Measurements from ENCODE around the gene CXCR4.
A peak's percentile ranks its signal among the peaks of the same experiment; 100 is the strongest.

CXCR4 gene

DNA sequence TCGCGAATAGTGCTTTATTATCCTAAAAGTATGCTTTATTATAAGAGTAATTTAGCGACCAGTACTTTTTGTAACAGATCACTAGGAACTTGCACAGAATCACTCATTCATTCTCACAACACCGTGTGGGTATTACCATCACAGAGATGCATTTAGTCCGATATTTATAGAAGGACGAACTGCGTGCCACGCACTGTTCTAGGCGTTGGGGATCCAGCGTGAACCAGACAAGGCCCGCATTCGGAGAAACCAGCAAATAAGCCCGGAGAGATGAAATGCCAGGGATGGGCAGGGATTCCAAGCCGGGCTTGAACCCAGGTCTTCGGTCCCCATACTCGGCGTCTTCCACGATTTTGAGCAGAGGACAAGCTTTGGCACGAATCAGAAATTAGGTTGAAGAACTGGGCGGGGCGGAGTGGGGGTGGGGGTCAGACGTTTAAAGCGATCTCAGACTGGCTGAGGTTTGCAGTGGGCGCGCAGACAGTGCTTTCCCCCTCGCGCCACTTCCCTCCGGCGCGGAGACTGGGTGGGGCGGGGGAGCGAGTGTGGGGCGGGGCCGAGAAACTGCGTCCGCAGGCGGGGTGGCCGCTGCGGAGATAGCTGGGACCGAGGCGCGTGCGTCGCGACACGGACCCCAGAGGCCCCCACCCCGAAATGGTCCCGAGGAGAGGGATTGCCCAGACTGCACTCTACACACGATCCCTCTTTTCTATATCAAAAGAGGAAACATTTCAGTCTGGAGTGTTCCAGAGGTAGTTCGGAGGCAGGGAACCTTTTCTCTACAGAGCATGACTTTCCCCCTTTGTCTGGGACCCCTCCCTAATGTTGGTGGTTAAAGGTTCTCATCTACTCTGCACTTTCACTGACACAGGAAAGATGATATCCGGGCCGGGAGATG, 1.1 kb upstream of the CXCR4 start:
- CTCF ChIA-PET = no interaction called here
- DNase-seq (ENCODE audit: extremely low spot score) = peak; percentile 60
- POLR2A ChIA-PET = interaction anchor here (0.7 to 1.5 kb wide), 2 partner anchors 17 to 94 kb away, joined by 3 to 4 read pairs; no protein-coding TSS in a partner anchor

DNA sequence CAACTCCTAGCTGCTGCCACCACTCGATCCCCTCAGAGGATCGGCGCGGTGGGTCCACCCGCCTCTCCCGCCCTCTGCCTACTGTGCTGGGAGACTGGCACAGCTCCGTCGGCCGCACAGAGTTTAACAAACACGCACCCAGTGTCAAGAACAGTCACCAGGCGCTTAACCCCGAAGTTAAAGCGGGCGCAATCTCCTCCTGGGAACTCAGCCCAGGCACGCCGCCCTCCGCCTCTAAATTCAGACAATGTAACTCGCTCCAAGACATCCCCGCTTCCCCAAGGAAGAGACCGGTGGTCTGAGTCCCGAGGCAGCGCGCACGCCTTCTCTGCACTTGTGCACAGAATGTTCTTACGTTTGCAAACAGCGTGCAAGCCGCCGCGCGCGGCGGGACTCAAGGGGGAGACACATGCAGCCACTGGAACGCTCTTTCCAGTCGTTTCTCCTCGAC, 533 bp downstream of the CXCR4 start:
- TF ChIP-seq HDGF (IDR thresholded peaks at IDR 0.05; ENCODE audit: borderline replicate concordance) (no peak), ZNF384 (IDR thresholded peaks at IDR 0.05) (no peak), L3MBTL2 (conservative IDR thresholded peaks at IDR 0.05) (no peak; the same call in 1 of the 2 replicates), LEF1 (IDR thresholded peaks at IDR 0.05; ENCODE audit: borderline replicate concordance) (no peak), SP1 (IDR thresholded peaks at IDR 0.05) (no peak), ARNT (IDR thresholded peaks at IDR 0.05) (no peak), FOXK2 (IDR thresholded peaks at IDR 0.05) (no peak), FOXM1 (IDR thresholded peaks at IDR 0.05; ENCODE audit: borderline replicate concordance) (no peak), ELF4 (IDR thresholded peaks at IDR 0.05) (no peak), BHLHE40 (IDR thresholded peaks at IDR 0.05; ENCODE audit: borderline replicate concordance) (no peak), SUZ12 (IDR thresholded peaks at IDR 0.05) (no peak), NFRKB (IDR thresholded peaks at IDR 0.05) (no peak), TARDBP (IDR thresholded peaks at IDR 0.05) (no peak), FOXA1 (IDR thresholded peaks at IDR 0.05) (no peak), CTBP1 (IDR thresholded peaks at IDR 0.05; ENCODE audit: borderline replicate concordance) (no peak)
- TF ChIP-seq, protein P1, sequence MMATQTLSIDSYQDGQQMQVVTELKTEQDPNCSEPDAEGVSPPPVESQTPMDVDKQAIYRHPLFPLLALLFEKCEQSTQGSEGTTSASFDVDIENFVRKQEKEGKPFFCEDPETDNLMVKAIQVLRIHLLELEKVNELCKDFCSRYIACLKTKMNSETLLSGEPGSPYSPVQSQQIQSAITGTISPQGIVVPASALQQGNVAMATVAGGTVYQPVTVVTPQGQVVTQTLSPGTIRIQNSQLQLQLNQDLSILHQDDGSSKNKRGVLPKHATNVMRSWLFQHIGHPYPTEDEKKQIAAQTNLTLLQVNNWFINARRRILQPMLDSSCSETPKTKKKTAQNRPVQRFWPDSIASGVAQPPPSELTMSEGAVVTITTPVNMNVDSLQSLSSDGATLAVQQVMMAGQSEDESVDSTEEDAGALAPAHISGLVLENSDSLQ (IDR thresholded peaks at IDR 0.05) = no peak
- DNase-seq (ENCODE audit: extremely low spot score) = peak; percentile 33
- CTCF ChIA-PET = no interaction called here
- POLR2A ChIA-PET = no interaction called here

More for the DNA sequence above, 1.1 kb upstream of the CXCR4 start:
- no peak for TF ChIP-seq BHLHE40 (IDR thresholded peaks at IDR 0.05; ENCODE audit: borderline replicate concordance)
- no peak for TF ChIP-seq FOXM1 (IDR thresholded peaks at IDR 0.05; ENCODE audit: borderline replicate concordance)
- TF ChIP-seq, protein P1 (IDR thresholded peaks at IDR 0.05) = no peak
- peak; percentile 29; the same call in 1 of the 2 replicates for TF ChIP-seq L3MBTL2 (conservative IDR thresholded peaks at IDR 0.05)
- no peak for TF ChIP-seq NFRKB (IDR thresholded peaks at IDR 0.05)

DNA sequence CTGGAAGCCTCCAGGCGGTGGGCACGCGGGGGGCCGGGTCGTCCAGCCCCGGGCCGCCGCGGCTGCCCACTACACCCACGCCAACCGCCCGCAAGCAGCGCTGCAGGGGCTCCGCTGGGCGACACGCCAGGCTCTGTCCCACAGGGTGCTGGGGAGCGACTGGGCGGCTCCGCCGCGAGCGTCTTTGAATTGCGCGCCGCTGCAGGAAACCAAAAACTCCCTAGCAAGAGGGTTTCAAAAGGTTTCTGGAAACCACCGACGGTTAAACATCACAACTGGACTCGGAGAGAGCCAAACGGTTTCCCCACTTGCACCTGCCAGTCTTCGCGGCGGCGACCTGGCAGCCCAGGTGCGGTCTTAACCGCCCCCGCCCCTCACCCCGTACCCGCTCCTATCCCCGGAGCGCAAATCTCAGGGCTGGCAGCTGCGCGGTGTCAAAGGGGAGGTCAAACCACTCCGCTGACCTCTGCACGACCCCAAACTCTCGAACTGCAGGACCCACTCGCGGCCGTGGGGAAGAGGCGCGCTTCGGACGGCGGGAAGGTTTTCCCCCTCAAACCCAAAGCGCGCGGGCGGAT, 1.0 kb downstream of the CXCR4 start:
- ChIA-PET POLR2A (no interaction called here), CTCF (no interaction called here)
- peak; percentile 21 for DNase-seq (ENCODE audit: extremely low spot score)
- TF ChIP-seq SUZ12 (IDR thresholded peaks at IDR 0.05) (no peak), FOXA1 (IDR thresholded peaks at IDR 0.05) (no peak), SP1 (IDR thresholded peaks at IDR 0.05) (no peak), ARNT (IDR thresholded peaks at IDR 0.05) (no peak), NFRKB (IDR thresholded peaks at IDR 0.05) (no peak), ZNF384 (IDR thresholded peaks at IDR 0.05) (no peak)

DNA sequence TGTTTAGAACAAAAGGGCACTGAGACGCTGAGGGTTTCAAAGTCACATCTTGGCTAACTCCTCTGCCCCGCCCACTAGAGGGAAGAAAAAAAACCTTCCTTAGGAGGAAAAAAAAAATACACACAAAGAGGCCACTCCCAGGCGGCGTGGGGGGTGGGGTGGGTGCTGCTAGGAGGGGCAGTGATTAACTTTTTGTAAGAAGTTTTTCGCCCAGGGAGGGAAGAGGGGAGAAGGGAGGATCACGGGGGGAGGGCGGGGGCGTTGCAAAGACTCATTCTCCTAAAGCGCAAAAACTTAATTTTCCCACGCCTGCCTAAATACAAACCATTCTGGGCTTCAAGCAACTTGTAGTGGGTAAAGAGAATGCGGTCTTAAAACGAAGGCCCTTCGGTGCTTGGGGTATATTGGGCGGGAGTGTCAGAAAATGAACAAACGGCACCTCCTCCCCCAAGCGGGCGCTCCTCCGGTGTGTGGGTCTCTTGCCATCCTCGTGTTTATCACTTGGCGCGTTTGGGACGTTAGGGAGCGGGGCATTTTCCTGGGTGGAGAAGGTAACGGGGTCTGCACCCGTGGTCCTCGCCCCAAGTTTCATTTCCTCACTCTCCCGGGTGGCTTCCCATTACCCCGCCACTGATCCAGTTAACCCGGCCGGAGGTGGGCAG, 1.7 kb downstream of the CXCR4 start:
- TF ChIP-seq ZNF384 (IDR thresholded peaks at IDR 0.05) = peak; percentile 85
- TF ChIP-seq, protein P1 (IDR thresholded peaks at IDR 0.05) = no peak
- TF ChIP-seq L3MBTL2 (conservative IDR thresholded peaks at IDR 0.05) = peak; percentile 27
- ChIA-PET POLR2A (no interaction called here), CTCF (no interaction called here)
- peak; percentile 19 for DNase-seq (ENCODE audit: extremely low spot score)

DNA sequence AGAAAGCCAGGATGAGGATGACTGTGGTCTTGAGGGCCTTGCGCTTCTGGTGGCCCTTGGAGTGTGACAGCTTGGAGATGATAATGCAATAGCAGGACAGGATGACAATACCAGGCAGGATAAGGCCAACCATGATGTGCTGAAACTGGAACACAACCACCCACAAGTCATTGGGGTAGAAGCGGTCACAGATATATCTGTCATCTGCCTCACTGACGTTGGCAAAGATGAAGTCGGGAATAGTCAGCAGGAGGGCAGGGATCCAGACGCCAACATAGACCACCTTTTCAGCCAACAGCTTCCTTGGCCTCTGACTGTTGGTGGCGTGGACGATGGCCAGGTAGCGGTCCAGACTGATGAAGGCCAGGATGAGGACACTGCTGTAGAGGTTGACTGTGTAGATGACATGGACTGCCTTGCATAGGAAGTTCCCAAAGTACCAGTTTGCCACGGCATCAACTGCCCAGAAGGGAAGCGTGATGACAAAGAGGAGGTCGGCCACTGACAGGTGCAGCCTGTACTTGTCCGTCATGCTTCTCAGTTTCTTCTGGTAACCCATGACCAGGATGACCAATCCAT, 2.7 kb downstream of the CXCR4 start:
- ChIA-PET CTCF (no interaction called here), POLR2A (no interaction called here)
- no peak for TF ChIP-seq FOXA1 (IDR thresholded peaks at IDR 0.05)
- TF ChIP-seq ELF4 (IDR thresholded peaks at IDR 0.05) = no peak
- TF ChIP-seq TARDBP (IDR thresholded peaks at IDR 0.05) = no peak
- no peak for TF ChIP-seq FOXM1 (IDR thresholded peaks at IDR 0.05; ENCODE audit: borderline replicate concordance)
- no peak for TF ChIP-seq FOXK2 (IDR thresholded peaks at IDR 0.05)
- TF ChIP-seq, protein P1 (IDR thresholded peaks at IDR 0.05) = no peak
- TF ChIP-seq L3MBTL2 (conservative IDR thresholded peaks at IDR 0.05) = no peak
- TF ChIP-seq HDGF (IDR thresholded peaks at IDR 0.05; ENCODE audit: borderline replicate concordance) = no peak
- TF ChIP-seq ZNF384 (IDR thresholded peaks at IDR 0.05) = no peak
- TF ChIP-seq NFRKB (IDR thresholded peaks at IDR 0.05) = no peak
- TF ChIP-seq SP1 (IDR thresholded peaks at IDR 0.05) = no peak
- TF ChIP-seq ARNT (IDR thresholded peaks at IDR 0.05) = no peak
- TF ChIP-seq SUZ12 (IDR thresholded peaks at IDR 0.05) = no peak
- TF ChIP-seq BHLHE40 (IDR thresholded peaks at IDR 0.05; ENCODE audit: borderline replicate concordance) = no peak
- no peak for TF ChIP-seq LEF1 (IDR thresholded peaks at IDR 0.05; ENCODE audit: borderline replicate concordance)
- DNase-seq (ENCODE audit: extremely low spot score) = no peak

All from HEK293T (cell line).